HEK293T (cell line): ENCODE data around the gene DNAAF3.

ENCODE experiments used
- BHLHE40 ChIP-seq: fragments of 450-650 bp; IDR thresholded peaks from 2 replicates; pipeline ENCODE4 v1.6.1; 2016; ENCODE audit warnings: mild to moderate bottlenecking, moderate library complexity, borderline replicate concordance
- ELF4 ChIP-seq: fragments of 450-650 bp; IDR thresholded peaks from 2 replicates; pipeline ENCODE4 v1.6.1; 2017; ENCODE audit warnings: antibody characterized with exemption
- FOXA1 ChIP-seq: fragments of 450-650 bp; IDR thresholded peaks from 2 replicates; pipeline ENCODE4 v1.6.1; 2016; ENCODE audit warnings: mild to moderate bottlenecking
- FOXK2 ChIP-seq: fragments of 450-650 bp; IDR thresholded peaks from 2 replicates; pipeline ENCODE4 v1.6.1; 2016; ENCODE audit warnings: mild to moderate bottlenecking
- FOXM1 ChIP-seq: fragments of 450-650 bp; IDR thresholded peaks from 2 replicates; pipeline ENCODE4 v1.6.1; 2017; ENCODE audit warnings: mild to moderate bottlenecking, borderline replicate concordance
- HDGF ChIP-seq: fragments of 450-650 bp; IDR thresholded peaks from 2 replicates; pipeline ENCODE4 v1.6.1; 2017; ENCODE audit warnings: antibody characterized with exemption, borderline replicate concordance
- NFRKB ChIP-seq: fragments of 450-650 bp; IDR thresholded peaks from 2 replicates; pipeline ENCODE4 v1.6.1; 2016; ENCODE audit warnings: mild to moderate bottlenecking, moderate library complexity
- SP1 ChIP-seq: fragments of 450-650 bp; IDR thresholded peaks from 2 replicates; pipeline ENCODE4 v1.6.1; 2017
- SUZ12 ChIP-seq: fragments of 450-650 bp; IDR thresholded peaks from 2 replicates; pipeline ENCODE4 v1.6.1; 2016; ENCODE audit warnings: mild to moderate bottlenecking
- TARDBP ChIP-seq: fragments of 450-650 bp; IDR thresholded peaks from 2 replicates; pipeline ENCODE4 v1.6.1; 2016
- TF ChIP-seq, protein P1 (sequence below): fragments of 450-650 bp; IDR thresholded peaks from 2 replicates; pipeline ENCODE4 v1.6.1; 2016

DNA sequence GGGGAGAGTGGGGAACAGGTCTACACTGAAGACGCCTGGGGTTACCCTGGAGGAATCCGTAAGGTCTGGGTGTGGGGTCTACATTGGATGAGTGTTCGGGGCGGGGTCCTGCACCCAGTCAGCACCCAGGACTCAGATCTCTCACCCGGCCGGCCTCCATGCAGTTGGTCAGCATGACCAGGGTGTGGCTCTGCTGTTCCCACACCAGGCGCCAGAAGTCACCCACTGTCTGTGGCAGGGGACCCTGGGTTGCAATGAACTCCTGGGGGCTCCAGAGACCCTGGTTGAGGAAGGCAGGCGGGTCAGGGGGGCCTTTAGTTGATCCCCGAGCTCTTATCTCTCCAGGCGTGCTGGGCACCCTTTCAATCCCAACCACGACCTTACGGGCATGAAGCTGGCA, 19.7 kb upstream of the DNAAF3 start:
- TF ChIP-seq FOXM1 = no peak
- TF ChIP-seq NFRKB = no peak
- TF ChIP-seq SP1 = no peak
- no peak for TF ChIP-seq TARDBP
- no peak for TF ChIP-seq ELF4
- TF ChIP-seq FOXK2 = no peak
- TF ChIP-seq FOXA1 = no peak
- no peak for TF ChIP-seq BHLHE40
- TF ChIP-seq, protein P1, sequence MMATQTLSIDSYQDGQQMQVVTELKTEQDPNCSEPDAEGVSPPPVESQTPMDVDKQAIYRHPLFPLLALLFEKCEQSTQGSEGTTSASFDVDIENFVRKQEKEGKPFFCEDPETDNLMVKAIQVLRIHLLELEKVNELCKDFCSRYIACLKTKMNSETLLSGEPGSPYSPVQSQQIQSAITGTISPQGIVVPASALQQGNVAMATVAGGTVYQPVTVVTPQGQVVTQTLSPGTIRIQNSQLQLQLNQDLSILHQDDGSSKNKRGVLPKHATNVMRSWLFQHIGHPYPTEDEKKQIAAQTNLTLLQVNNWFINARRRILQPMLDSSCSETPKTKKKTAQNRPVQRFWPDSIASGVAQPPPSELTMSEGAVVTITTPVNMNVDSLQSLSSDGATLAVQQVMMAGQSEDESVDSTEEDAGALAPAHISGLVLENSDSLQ = no peak
- no peak for TF ChIP-seq SUZ12
- TF ChIP-seq HDGF = no peak
